HL-60/S4 treated with phorbol 12-myristate 13-acetate at 8.2 ng/mL for 4 days and 3 days (cell line): ENCODE results near the gene INSYN1.
"Not testable (repeated sequence)": the region's sequence is repeated elsewhere in the genome, so short reads cannot be mapped to it uniquely, and the experiment has no call there.

Source experiments
- in situ Hi-C: fragments of 300-500 bp; cut with MboI; formaldehyde crosslinking; loops from 2 replicates; pipeline ENCODE4 v1.15.0; 2022; ENCODE audit warnings: low sequenced_read_pairs

Gene INSYN1

DNA sequence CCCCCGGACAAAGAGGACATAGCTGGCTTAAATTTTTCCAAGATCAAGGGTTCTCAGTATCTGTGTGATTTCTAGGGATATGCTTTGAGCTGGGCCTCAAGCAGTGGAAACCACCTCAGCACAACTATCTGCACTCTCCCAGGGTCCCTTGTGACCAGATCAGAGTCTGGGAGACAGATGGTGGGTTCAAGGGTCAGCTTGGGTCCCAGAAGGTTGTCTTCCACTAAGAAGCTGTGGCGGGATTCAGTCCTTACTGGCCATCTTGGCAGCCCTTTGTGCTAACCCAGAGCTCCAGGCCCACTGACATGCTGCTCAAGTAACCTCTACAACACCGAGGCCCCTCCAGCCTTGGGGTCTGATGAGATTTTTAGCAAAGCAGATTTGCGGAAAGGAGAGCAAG lies 2.7 kb downstream of the INSYN1 start:
- in situ Hi-C loops = no loop called here

DNA sequence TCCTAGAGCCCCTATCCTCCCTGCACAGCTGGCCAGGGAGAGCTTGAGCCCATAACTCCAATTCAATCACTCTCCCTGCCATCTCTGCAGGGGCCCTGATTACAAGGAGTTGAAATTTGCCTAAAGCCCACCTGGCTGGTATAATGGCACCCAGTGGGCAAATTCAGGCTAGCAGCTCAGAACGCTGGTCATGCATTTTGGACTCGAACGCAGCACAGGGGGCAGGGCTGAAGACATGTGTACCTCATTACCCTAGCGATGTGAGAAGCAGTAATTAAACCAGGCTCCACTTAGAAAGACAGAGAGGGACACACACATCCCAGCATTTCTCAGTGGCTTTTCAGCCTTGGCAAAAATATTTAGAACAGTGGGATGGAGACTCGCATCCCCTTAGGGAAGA lies 3.2 kb downstream of the INSYN1 start:
- in situ Hi-C loops = no loop called here

DNA sequence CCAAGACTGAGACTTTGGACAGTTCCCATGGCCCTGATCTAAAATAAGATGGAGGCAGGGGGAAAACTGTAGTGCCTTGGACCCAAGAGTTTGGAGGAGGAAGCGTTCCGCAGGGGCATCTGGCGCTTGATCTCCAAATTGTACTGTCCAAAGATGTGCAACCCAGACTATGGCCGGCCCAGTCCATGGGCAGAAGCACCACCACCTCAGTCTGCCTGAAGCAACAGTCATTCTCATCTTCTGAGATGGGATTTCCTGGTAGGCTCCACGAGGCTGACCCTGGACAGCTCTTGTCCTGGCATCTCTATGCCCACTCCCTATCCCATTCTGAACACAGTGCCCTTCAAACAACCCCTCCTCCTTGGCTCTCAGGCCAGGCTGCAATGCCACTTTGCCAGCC lies 3.6 kb downstream of the INSYN1 start:
- in situ Hi-C loops = no loop called here

DNA sequence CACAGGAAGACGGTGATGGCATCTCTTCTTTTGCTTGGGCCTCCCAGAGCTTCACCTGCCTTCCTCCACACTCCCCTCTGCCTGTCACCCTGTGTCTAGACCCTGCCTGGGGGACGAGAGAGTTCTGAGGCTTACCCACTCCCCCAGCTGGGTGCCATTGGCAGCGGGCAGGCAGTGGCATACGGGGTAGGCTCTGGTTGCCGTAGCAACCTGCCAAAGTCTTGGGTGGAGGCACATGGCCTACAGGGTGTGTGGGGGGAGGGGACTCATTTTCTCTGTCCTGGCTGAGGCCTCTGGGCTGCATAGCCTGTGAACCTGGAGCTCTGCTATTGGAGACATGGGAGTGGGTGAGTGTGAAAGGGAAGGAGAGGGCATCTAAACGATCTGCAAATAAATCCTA lies 4.4 kb downstream of the INSYN1 start:
- in situ Hi-C loops = no loop called here

DNA sequence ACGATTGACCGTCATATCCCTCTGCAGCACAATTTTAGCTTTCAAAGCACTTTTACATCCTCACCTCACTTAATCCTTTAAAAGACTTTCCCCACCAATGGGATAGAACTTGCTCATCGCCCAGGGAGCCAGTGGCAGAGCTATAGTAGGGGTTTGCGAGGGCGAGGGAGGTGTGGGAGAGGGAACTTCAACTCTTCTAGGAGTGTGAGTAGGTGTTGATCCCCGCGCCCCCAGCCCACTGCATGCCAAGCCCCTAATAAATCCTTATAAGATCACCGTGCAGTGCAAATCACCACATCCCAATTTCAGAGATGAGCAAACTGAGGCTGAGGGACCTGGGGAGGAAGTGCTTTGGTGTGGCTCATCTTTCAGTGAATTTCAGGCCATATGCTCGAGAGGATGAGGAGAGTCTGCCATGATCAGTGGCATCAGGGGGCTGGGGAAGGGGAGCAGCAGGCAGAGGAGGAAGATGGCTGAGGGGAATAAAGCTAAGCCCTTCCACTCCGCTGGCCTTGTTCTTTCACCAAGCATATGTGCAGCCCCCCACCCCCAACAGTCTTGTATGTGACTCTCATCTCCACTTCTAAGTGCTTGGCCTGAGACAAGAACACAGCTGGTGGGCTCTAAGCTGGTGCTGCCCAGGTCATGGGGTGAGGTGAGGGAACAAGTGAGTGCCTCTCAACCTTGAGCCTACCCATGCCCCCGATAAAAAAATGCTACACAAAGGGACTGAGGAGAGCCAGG lies 5.1 kb downstream of the INSYN1 start:
- in situ Hi-C loops = no loop called here

DNA sequence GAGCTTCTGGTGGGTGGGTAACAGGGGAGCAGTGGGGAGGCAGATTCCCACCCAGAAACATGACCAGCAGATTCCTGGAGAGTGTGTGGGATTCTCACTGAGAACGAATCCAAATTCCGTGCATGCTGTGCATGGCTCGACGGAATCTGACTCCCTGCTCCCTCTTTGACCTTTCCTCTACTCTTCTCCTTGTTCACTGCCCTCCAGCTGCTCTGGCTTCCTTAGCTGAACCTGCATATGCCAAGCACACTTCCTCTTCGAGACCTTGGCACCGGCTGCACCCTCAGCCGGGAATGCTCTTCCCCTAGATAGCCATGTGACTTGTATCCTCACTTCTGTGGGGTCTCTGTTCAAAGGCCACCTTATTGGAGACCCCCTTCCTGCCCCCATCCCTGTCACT lies 6.3 kb downstream of the INSYN1 start:
- in situ Hi-C loops = no loop called here

DNA sequence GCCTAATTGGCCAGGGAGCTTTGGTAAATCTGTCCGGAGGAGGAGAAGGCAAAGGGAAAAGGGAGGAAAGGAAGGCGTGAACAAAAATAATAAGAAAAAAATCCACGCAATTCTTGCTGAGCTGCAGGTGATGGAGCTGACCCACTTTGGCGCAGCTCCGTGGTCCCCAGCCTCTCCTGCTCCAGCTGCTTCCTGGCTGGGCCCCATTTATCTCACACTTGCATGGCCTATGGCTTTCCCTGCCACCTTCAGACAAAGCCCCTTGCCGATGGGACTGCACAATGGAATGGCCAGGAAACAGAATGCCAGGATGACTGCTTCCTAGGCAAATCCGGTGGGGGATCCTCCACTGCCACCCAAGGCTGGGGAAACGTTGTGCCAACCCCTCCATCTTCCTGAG lies 6.9 kb downstream of the INSYN1 start:
- in situ Hi-C loops = no loop called here

DNA sequence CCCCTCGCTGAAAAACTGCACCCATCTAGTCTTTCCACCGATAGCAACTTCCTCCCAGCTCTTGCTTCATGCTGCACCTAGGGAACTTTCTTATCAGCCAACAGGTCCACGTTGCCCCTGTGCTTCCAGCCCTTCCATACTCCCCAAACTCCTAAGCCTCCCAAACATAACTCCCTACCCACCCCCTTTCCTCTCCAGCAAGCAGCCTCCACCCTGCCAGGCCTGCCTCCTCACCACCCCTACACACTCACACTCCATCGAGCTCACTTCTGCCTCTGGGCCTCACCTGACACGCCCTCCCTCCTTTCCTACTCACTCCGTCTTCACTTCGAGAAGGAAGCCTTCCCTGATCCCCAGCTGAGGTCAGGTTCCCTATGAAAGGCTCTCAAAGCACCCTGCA lies 8.1 kb downstream of the INSYN1 start:
- in situ Hi-C loops = no loop called here

DNA sequence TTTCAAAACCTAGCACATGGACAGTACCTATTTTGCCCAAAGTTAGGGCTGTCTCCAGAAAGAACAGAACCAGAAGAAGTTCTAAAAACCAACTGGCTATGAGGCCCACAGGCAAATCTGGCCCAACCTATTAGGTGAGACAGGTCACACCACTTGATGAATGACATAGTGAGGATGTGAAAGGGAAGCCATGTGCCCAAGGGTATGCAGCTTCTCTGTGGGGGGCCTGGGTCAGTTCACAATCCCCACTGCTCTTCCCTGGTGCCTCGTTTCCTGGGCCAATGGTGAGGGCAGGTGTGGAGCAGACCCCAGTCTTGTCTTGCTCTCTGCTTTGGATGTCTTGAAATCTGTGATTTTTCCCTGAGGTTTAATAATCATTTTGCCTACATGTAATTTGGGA lies 8.9 kb downstream of the INSYN1 start:
- in situ Hi-C loops = no loop called here

DNA sequence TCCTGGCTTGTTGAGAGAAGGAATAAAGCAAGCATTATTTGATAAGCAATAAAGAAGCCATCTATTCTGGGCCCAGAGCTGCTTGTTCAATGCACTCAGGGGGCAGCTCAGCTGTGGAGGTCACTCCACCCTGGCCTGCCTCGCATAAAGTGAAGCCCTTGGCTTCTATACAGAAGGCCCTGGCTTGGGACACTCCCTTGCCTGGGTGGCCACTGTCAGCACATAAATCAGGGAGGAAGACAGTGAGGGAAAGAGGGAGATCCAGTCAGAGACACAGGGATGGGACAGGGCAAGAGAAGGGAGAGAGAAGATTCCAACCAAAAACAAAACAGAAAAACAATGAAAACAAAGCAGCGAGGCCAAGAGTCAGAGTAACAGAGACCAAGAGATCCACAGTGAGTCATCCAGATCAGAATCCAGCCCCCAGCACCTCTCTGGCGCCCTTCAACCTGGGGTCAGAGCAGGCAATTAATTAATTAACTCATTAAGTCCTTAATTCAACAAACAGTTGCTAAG lies 11.8 kb downstream of the INSYN1 start:
- in situ Hi-C loops = no loop called here

DNA sequence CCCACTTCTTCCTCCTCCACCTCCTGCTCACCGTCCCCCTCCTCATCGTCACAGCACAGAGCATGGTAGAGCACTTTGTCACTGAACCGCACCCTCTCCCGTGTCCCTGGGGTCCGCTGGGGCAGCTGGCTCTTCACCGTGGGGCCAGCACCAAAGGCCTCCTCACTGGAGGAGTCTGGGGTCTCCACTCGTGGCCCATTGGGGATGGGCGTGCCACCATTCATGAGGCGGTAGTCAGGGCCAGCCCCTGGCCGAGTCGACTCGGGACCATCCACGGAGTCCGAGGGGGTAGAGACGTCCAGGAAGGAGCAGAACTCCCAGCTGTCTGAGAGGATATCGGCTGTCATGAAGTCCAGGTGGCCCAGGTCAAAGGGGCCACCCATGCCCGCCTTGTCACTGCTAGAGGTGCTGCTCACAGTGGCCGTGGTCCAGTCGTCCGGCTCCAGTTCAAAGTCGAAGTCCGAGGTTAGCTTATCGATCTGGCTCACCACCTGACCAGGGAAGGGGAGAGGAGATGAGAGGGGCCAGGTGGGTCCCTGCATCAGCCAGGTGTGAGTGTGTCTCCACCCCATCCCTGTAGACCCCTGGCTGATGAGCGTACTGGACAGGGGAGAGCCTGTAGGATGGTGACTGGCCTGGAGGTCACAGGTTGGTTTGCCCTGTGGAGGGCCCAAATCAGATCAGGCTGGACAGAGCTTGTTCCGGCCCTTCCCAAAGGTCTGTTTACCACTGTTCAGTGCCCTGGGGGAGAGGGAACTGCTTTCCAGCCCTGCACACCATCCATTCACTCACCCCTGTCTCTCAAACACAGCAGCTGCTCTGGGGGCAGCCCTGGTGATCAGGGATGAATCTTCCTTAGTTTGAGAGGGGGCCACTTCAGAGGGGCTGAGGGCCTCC lies 12.8 kb downstream of the INSYN1 start:
- in situ Hi-C loops = no loop called here

DNA sequence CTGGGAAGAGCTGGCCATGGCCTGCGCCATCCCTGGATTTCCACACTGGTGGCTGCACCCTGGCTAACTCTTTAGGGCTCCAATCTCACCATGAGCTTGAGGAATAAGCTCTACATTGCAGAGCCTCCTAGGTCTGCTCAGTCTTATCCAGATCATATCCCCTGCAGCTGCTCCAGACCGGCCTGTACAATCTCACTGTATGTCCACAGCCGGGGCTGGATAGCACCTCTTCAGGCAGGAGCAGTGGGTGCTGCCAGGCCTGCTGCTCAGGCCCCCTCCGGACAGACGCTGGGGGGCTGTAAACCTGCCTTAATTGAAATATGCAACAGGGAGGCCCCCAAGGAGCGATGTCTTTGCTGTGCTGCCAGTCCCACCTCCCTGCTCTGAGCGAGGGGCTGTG lies 15.6 kb downstream of the INSYN1 start:
- in situ Hi-C loops = no loop called here

DNA sequence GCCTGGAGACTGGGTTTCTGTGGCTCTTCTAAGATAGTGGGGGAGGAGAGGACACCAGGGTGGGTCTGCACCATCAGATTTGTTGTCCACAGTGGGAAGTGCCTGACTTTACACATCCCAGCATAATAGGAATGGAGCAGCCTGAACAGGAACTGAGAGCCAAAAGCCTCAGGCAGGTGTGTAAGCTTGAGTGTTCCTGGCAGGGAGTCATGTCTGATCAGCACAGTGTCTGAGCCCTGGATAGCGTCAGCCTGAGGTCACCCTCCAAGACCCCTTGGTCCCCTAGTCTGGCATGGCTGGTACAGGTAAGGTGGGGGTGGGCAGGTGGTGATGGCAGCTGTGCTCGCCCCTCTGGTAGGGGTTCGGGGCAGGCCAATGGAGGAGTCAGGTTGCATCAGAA lies 20.2 kb downstream of the INSYN1 start:
- in situ Hi-C loops = no loop called here

DNA sequence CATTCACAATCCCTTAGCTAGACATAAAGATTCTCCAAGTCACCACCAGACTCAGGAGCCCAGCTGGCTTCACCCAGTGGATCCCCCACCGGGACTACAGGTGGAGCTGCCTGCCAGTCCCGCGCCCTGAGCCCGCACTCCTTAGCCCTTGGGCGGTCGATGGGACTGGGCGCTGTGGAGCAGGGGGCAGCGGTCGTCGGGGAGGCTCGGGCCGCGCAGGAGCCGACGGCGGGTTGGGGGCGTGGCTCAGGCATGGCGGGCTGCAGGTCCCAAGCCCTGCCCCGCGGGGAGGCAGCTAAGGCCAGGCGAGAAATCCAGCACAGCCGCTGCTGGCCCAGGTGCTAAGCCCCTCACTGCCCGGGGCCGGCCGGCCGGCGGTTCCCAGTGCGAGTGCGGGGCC lies 21.1 kb downstream of the INSYN1 start:
- in situ Hi-C loops = not testable (repeated sequence)

DNA sequence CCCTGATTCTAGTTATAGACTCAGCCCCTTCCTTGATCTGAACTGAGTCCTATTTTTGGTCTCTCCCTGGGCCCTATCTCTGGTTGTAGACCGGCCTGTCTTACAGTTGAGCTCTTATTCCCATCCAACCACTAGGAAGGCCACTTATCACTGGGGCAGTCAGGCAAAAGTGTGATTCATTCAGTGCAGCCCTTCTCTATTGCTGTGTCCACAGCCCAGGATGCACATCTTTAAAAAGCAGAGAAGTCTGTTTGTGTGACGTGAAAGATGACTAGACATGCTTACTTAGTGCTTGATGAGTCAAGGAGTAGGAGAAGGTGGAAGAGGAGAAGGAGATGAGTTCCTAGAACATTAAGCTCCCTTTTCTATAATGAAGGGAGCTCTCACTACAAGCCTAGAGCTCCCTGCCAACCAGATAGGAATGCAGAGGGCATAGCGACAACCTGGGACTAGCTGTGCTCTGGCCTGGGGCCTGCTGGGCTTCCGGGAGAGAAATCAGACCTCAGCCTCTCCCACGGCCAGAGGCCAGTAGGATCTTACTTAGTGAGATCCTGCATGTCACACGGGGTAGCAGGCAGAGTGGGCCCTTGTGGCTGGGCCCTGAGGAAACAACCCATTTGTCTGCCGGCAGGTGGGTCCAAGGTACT lies 25.7 kb downstream of the INSYN1 start:
- in situ Hi-C loops = no loop called here

DNA sequence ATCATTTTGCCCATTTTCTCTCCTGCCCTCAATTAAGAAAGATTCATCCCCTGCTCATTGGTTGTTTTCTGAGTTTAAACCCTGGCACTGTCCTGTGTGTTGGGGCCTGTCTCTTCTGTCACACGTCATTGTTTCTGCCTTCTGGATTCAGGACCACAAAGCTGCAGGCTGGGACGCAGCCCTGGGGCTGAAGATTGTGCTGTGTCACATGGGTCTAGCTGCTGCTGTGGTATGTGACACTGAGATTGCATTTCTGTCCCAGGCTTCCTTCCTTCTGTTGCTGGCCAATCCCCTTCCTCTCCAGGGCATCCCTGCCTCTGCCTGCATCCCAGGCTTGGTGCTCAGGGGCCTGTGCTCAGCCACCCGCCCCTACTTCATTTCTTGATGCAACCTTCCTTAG lies 28.9 kb downstream of the INSYN1 start:
- in situ Hi-C loops = loop anchor here (25.0 kb wide), 1 partner anchor 162 kb away; no protein-coding TSS in a partner anchor

DNA sequence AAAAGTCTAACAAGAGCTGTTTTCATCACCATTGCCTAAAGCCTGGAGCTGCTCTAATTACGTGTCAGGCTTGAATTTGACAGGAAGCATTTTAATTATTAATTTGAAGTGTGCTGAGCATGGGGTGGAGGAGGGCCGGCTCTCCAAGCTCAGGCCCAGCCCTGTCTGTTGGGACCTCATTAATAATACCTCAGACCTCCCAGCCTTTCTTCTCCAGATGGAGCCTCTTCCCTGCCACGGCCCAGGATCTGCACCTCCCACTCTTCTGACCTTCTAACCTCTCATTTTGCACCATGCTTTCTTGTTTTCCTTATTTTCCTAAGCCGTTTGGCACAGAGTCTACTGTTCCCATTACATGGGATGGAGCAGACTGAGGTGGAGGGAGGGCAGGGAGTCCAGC lies 30.0 kb downstream of the INSYN1 start:
- in situ Hi-C loops = loop anchor here (25.0 kb wide), 1 partner anchor 161 kb away; no protein-coding TSS in a partner anchor

DNA sequence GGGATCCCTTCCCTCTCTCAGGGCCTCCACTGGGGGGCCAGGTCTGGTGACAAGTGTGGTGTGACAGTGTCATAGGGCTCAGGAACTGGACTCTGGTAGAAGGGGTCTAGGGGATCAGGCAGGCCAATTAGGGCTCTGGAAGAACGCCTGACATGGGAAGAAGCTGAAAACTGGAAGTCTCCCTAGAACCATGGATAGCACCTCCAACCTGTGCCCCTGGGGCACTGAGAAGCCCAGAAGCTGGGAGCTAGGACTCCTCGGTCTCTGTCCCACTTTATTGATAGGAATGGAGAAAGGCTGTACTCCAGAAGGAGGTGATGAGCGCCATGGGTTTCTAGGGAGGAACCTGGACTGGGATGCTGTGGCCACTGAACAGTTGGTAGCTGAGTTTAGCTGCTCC lies 30.7 kb downstream of the INSYN1 start:
- in situ Hi-C loops = loop anchor here (25.0 kb wide), 1 partner anchor 160 kb away; no protein-coding TSS in a partner anchor

DNA sequence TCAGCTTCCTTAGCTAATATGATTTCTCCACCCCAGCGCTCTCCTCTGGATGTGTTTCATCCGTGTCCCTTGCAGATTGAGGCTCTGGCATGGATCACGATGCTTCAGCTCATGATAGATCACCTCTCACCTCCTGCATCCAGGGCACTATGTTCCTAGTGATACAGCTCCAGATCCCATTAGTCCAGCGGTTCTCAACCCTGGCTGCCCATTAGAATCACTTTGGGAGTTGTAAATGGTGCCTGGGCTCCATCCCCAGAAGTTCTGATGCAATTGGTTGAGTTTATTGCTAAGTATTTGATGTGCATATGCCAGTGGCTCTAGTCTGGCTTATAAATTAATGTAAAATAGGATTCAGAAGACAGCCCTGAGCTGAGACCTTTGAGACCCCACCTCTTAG lies 34.5 kb downstream of the INSYN1 start:
- in situ Hi-C loops = loop anchor here (25.0 kb wide), 1 partner anchor 156 kb away; no protein-coding TSS in a partner anchor

DNA sequence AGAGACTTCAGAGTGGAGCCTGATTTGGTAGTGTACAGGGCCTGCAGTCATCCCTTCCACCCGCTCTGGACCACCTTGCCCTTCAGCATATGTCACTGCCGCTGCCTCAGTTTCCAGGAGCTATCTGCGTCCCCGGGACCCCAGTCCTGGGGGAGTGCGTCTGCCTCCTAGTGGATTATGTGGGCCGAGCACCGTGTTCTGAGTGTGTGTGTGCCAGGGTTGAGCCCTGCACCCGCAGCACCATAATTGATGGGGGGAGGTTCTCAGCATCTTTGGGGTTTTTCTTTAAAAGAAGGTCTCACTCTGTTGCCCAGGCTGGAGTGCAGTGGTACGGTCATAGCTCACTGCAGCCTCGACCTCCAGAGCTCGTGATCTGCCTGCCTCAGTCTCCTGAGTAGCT lies 35.3 kb downstream of the INSYN1 start:
- in situ Hi-C loops = loop anchor here (25.0 kb wide), 1 partner anchor 156 kb away; no protein-coding TSS in a partner anchor

DNA sequence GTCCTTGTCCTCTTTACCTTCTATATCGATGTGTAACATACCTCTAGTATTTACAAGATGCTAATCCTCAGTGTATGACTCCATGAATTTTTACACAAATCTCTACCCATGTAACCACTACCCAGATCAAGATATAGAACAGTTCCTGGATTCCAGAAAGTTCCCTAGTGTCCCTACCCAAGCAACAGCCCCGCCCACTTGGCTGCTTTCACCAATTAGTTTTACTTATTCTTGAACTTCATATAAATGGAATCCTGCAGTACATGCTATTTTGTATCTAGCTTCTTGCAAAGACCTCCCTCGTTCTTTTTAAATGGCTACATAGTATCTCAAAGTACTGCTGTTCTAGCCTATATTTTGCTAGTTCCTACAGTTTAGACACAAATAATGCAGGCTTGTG lies 35.9 kb downstream of the INSYN1 start:
- in situ Hi-C loops = loop anchor here (25.0 kb wide), 1 partner anchor 155 kb away; no protein-coding TSS in a partner anchor
